GM18526 (cell line): ENCODE measurements around the gene NAALADL1.

ENCODE experiments used
- POLR2A ChIP-seq: IDR thresholded peaks from 3 replicates; pipeline ENCODE4 v1.6.1; 2011; ENCODE audit not compliant: insufficient read length; ENCODE audit errors: extremely low read depth

The NAALADL1 gene

GRCh38 chr11:65013888-65014725 is 44.2 kb downstream of the NAALADL1 start, which contains the start of gene ARL2:
Gene ARL2 (plus strand): TSS chr11:65014160. CDS start chr11:65014208, 48 bp downstream.
- TF ChIP-seq POLR2A: peak; percentile 52

- no peak for TF ChIP-seq POLR2A
These were observed 45.0 kb downstream of the NAALADL1 start for GRCh38 chr11:65013130-65013887.

- no peak for TF ChIP-seq POLR2A
These were observed 49.5 kb downstream of the NAALADL1 start for GRCh38 chr11:65008873-65009272.

- no peak for TF ChIP-seq POLR2A
These were observed 50.3 kb downstream of the NAALADL1 start for GRCh38 chr11:65008016-65008415.

GRCh38 chr11:65003282-65003681 is 55.1 kb downstream of the NAALADL1 start:
- TF ChIP-seq POLR2A: no peak

- TF ChIP-seq POLR2A: no peak
These were observed 55.6 kb downstream of the NAALADL1 start for GRCh38 chr11:65002706-65003105.

GRCh38 chr11:64999478-64999877 is 58.9 kb downstream of the NAALADL1 start:
- TF ChIP-seq POLR2A: no peak

- TF ChIP-seq POLR2A: no peak
These were observed 59.5 kb downstream of the NAALADL1 start for GRCh38 chr11:64998690-64999431.

GRCh38 chr11:64998141-64998540 is 60.2 kb downstream of the NAALADL1 start:
- TF ChIP-seq POLR2A: no peak

- TF ChIP-seq POLR2A: no peak
These were observed 61.5 kb downstream of the NAALADL1 start, which contains the start of gene BATF2 for GRCh38 chr11:64996710-64997380. Gene BATF2 (minus strand): TSS chr11:64996971. CDS start chr11:64996914, 57 bp downstream.

- TF ChIP-seq POLR2A: no peak
These were observed 62.0 kb downstream of the NAALADL1 start for GRCh38 chr11:64996327-64996709.
